ENCODE data around the gene SERPINB7. TPM values are rescaled to one million over a fixed set of nuclear protein-coding genes. Genes with fewer than 3 reads are reported as not detected.

Gene SERPINB7
- polyA plus RNA-seq, 1 donor (not counting 4 experiments of a cell fraction or from before 2014, with no cell fraction given) = 408 TPM

GRCh38 chr18:63784787-63785452 is 9.7 kb downstream of the SERPINB7 start:
- no peak for DNase-seq (ENCODE audit: low read depth, low spot score)
- H3K27me3 ChIP-seq (ENCODE audit: control insufficient read depth, extremely low read depth, insufficient read depth, low read length) = no peaks in the 10 kb centered on the region
- no peaks in the 10 kb centered on the region for H3K9me3 ChIP-seq (ENCODE audit: control insufficient read depth, low read depth, low read length)
- peaks cover 10 to 11% of the 10 kb centered on the region in 2 experiments for H3K36me3 ChIP-seq (ENCODE audit: control insufficient read depth in 2 of 2, extremely low read depth in 1 of 2, insufficient read depth in 2 of 2, low read length in 2 of 2)
- TF ChIP-seq CTCF (optimal IDR thresholded peaks at IDR 0.05 in 1 of 3, IDR thresholded peaks at IDR 0.05 in 1 of 3, conservative IDR thresholded peaks at IDR 0.05 in 1 of 3; ENCODE audit: extremely low read depth in 1 of 3, insufficient read depth in 2 of 3, low read length in 3 of 3) (no peak), EZH2 (IDR thresholded peaks at IDR 0.05; ENCODE audit: low read length) (no peak)
- peak; percentile 53 for FAIRE-seq
- H4K20me1 ChIP-seq (ENCODE audit: control insufficient read depth, extremely low read depth, insufficient read depth, low read length) = no peaks in the 10 kb centered on the region
- no peak overlapping the region for H3K4me3 ChIP-seq (ENCODE audit: control insufficient read depth in 2 of 3, extremely low read depth in 1 of 3, insufficient read depth in 2 of 3, low read depth in 1 of 3, low read length in 3 of 3)
- H3K9ac ChIP-seq (ENCODE audit: control insufficient read depth, extremely low read depth, insufficient read depth, low read length) = no peak overlapping the region
- no peak overlapping the region for H3K4me2 ChIP-seq (ENCODE audit: control insufficient read depth, extremely low read depth, insufficient read depth, low read depth, low read length)
- H3K9me1 ChIP-seq (ENCODE audit: control insufficient read depth, extremely low read depth, insufficient read depth, low read length) = no peaks in the 10 kb centered on the region
- no peak overlapping the region for H2AFZ ChIP-seq (ENCODE audit: control insufficient read depth, low read length)
- peaks cover 46% of the 10 kb centered on the region for H3K4me1 ChIP-seq (ENCODE audit: control insufficient read depth, extremely low read depth, insufficient read depth, low read length)
- H3K79me2 ChIP-seq (ENCODE audit: control insufficient read depth, insufficient read depth, low read length) = peaks cover 40% of the 10 kb centered on the region
- H3K27ac ChIP-seq (ENCODE audit: control insufficient read depth, insufficient read depth, low read length) = no peak overlapping the region
- dilution Hi-C loops (cut with MboI; ENCODE audit: extremely low pct_ligation_motif_present, low sequenced_read_pairs) = no loop called here

- TF ChIP-seq CTCF (optimal IDR thresholded peaks at IDR 0.05 in 1 of 3, IDR thresholded peaks at IDR 0.05 in 1 of 3, conservative IDR thresholded peaks at IDR 0.05 in 1 of 3; ENCODE audit: extremely low read depth in 1 of 3, insufficient read depth in 2 of 3, low read length in 3 of 3) = no peak
- no peak for TF ChIP-seq EZH2 (IDR thresholded peaks at IDR 0.05; ENCODE audit: low read length)
- Histone ChIP-seq H3K9ac (ENCODE audit: control insufficient read depth, extremely low read depth, insufficient read depth, low read length) (no peak overlapping the region), H3K27ac (ENCODE audit: control insufficient read depth, insufficient read depth, low read length) (peak overlapping the region; percentile 63), H3K79me2 (ENCODE audit: control insufficient read depth, insufficient read depth, low read length) (peaks cover 26% of the 10 kb centered on the region), H3K4me3 (ENCODE audit: control insufficient read depth in 2 of 3, extremely low read depth in 1 of 3, insufficient read depth in 2 of 3, low read depth in 1 of 3, low read length in 3 of 3) (no peak overlapping the region), H4K20me1 (ENCODE audit: control insufficient read depth, extremely low read depth, insufficient read depth, low read length) (no peaks in the 10 kb centered on the region), H3K4me2 (ENCODE audit: control insufficient read depth, extremely low read depth, insufficient read depth, low read depth, low read length) (peak overlapping the region; percentile 24), H3K27me3 (ENCODE audit: control insufficient read depth, extremely low read depth, insufficient read depth, low read length) (no peaks in the 10 kb centered on the region), H3K36me3 (ENCODE audit: control insufficient read depth in 2 of 2, extremely low read depth in 1 of 2, insufficient read depth in 2 of 2, low read length in 2 of 2) (peaks cover 4 to 7% of the 10 kb centered on the region in 2 experiments), H2AFZ (ENCODE audit: control insufficient read depth, low read length) (no peak overlapping the region), H3K9me1 (ENCODE audit: control insufficient read depth, extremely low read depth, insufficient read depth, low read length) (no peaks in the 10 kb centered on the region), H3K4me1 (ENCODE audit: control insufficient read depth, extremely low read depth, insufficient read depth, low read length) (peaks cover 35% of the 10 kb centered on the region), H3K9me3 (ENCODE audit: control insufficient read depth, low read depth, low read length) (no peaks in the 10 kb centered on the region)
- no peak for DNase-seq (ENCODE audit: low read depth, low spot score)
- dilution Hi-C loops (cut with MboI; ENCODE audit: extremely low pct_ligation_motif_present, low sequenced_read_pairs) = no loop called here
- FAIRE-seq = peak; percentile 29
Measured at GRCh38 chr18:63787673-63788072, 12.5 kb downstream of the SERPINB7 start.

Data from keratinocyte (primary cell).